HG03103 (cell line): Measurements from ENCODE around the gene PRKCZ.
"Not testable (repeated sequence)": the region's sequence is repeated elsewhere in the genome, so short reads cannot be mapped to it uniquely, and the experiment has no call there.

ENCODE experiments used
- ATAC-seq: cut with Tn5 transposase; IDR thresholded peaks from one replicate; pipeline ENCODE4 v1.9.1; 2021; ENCODE audit warnings: low read depth; ENCODE audit not compliant: unreplicated experiment

The PRKCZ gene

GRCh38 chr1:2081326-2081885 lies 31.2 kb downstream of the PRKCZ start:
- no peak for ATAC-seq

DNA sequence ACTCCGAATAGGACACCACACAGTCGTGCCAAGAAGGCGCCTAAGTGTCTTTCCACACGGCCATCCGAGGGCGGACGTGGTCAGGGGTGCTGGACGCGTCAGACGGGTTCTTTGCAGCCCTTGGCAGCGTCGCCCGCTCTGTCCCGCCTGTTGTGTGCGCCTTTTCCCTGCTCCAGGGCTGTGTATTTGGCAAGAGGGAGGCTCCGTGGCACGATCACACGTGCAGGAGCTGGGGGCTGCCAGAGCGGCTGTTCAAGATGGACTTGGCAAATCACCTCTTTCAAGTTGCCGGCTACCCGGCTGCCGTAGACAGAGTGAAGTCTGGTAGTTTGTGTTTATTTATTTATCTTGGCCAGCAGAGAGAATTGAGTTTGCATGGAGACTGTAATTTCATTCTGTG lies 31.9 kb downstream of the PRKCZ start:
- ATAC-seq = no peak

DNA sequence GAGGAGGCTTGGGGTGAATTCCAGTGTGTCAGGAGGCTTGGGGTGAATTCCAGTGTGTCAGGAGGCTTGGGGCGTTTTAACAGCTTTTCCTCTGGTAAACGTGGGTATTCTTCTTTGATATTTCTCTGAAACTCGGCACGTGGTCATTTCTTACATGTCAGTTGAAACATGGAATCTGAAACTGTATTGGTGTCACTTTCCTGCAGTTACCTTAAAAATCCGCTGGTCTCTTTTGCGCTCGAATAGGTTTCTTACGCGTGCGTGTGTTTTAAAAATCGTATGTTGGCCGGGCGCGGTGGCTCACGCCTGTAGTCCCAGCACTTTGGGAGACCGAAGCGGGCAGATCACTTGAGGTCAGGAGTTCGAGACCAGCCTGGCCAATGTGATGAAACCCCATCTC lies 33.5 kb downstream of the PRKCZ start:
- ATAC-seq = no peak

- ATAC-seq = no peak
Observed at GRCh38 chr1:2084306-2084705, 34.1 kb downstream of the PRKCZ start.

DNA sequence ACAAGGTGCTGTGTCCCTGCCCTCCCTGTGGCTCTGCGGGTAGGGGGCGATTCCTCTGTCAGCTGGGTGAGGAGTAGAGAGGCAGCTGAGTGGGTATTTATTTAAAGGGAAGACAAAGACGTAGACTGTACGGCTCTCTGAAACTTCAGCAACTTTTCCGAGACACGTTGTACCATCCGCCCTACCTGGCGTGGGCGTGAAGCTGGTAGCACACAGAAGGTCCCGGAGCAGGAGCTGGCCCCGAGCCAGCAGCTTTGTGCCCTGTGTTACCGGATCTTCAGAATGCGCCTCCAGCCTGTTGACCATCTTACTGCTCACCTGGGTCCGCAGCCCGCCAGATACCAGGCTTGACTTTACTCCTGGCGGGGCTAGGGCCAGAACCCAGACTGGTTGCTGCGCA lies 34.9 kb downstream of the PRKCZ start:
- ATAC-seq = no peak

GRCh38 chr1:2086446-2087078 lies 36.4 kb downstream of the PRKCZ start:
- ATAC-seq = no peak

- ATAC-seq = no peak
Observed at GRCh38 chr1:2087766-2088165, 37.6 kb downstream of the PRKCZ start.

DNA sequence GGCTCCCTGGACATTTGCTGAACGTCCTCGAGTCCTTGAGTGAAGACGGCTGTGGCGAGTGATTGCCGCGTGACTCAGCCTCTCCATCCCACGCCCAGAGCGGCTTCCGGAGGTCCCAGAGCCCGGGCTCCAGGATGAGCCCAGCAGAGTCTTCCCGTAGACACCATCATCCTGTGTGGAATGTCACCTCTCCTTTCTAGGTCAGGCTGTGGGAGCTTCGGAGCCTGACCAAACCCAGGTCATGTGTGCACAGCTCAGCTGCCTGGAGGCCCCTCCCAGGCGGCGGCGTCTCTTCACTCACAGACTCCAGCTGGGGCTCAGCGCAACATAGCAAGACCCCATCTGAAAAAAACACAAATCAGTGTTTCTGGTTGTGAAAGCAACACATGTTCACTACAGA lies 38.2 kb downstream of the PRKCZ start:
- no peak for ATAC-seq

GRCh38 chr1:2089051-2089450 lies 38.8 kb downstream of the PRKCZ start:
- ATAC-seq = no peak

DNA sequence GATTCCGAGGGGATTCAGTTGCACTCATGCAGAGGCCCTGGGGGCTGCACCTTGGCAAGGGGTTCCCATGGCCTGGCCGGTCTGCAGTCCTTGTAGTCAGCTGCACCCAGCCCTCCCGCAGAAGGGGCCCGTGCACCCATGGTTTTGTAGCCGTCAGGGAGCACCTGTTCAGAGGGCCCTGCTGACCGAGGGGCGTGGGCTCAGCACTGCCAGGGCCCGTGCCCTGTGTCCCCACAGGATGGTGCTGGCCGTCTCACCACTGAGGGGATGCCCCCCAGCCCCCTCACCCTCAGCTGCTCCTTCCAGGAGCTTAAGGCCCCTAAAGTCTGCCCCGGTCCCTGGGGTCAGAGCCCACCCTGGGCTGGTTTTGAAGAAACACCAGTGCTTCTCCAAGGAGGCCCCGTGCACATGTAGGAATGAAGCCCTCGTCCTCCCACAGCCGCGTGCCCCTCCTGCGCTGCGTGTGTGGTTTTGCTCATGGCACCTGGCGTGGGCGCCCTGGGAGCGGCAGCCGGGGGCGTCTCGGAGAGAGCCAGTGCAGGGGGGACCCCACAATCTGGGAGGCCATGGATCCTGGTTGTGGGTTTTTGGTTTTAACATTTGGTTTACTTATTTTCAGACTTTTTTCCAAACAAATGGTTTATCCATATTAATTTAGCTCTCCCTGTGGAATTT lies 40.1 kb downstream of the PRKCZ start:
- no peak for ATAC-seq

DNA sequence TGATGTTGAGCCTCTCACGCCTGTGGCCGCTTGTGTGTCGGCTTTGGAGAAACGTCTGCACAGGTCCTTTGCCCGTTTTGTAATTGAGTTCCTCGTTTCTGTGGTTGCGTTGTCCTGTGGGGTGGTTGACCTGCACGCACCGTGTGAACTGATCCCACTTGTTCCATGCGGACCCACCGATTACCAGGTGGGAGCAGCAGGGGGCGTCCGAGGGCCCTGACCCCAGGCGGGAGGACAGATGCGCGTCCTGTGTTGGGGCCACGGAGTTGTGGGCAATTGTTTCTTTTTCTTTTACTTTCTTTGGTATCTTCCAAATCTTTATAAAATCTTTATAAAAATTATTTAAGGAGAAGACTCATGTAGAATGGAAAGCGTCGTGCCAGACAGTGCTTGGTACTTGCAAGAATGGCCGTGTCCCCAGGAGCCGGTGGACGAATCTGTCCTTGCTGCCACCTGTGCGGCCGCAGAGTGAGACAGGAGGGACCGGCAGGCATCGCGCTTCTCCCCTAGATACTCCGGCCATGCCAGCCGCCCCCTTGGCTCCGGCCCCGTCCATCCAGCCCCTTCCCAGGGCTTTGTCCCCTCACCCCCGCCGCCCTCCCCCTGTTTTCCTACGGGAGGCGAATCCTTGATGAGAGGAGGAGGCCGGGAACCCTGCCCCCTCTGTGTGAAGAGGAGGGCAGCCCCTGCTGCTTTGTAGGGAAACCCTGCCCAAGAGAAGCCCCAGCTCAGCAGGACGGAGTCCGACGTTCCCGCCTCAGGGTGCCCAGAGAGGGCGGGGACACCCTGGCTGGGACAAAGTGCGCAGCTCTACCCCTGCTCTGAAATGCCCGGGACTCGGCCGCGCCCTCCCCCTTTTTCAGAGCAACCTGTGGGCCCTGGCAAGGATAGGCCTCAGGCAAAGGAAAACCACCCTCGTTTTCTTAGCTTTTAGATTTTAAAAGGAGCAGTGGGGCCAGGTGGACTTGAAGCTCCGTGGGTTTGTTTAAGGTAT lies 41.7 kb downstream of the PRKCZ start:
- ATAC-seq = no peak

- no peak for ATAC-seq
Observed at GRCh38 chr1:2093055-2093454, 42.8 kb downstream of the PRKCZ start.

- ATAC-seq = no peak
Observed at GRCh38 chr1:2093636-2094035, 43.4 kb downstream of the PRKCZ start.

- not testable (repeated sequence) for ATAC-seq
Observed at GRCh38 chr1:2094269-2095158, 44.3 kb downstream of the PRKCZ start.

GRCh38 chr1:2095394-2095793 lies 45.2 kb downstream of the PRKCZ start:
- no peak for ATAC-seq

DNA sequence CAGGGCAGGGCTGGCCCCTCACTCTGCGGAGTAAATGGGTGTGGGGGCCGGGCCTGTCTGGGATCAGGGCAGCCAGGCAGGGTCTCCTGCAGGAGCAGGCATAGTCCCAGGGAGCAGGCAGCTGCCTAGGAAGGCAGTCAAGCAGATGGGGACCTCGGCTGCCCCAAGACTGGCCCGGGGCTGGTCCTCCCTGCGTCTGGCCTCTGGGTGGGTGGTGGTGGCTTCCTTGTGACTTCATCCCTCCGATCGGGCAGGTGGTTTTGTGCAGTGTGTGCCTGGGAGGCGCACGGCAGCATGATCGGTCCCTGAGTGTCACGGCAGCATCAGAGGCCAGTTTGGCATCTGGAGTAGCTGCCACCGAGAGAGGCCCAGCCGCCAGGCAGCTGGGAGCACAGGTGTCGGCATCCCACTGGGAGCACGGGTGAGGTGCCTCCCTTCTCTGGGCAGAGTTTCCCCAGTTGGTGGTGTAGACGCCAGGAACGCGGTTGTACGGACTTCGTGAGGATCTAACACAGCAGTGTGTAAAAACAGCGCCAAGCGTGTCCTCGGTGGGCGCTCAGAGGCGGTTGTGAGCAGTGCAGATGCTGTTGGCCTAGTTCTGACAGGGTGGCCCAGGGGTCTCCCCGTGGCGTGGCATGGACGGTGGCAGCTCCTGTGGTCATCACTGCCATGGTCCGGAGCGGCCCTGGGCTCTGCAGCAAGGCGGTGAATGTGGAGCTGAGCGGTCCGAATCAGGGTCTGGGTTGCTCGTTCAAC lies 45.9 kb downstream of the PRKCZ start:
- no peak for ATAC-seq

GRCh38 chr1:2097386-2098300 lies 47.4 kb downstream of the PRKCZ start:
- ATAC-seq = no peak

- ATAC-seq = no peak
Observed at GRCh38 chr1:2098301-2098698, 48.1 kb downstream of the PRKCZ start.
